H1 (cell line): Measurements from ENCODE around the gene GNB3. TPM values are rescaled to one million over a fixed set of nuclear protein-coding genes. Genes with fewer than 3 reads are reported as not detected.

Experiments
- CBX8 ChIP-seq: fragments of 300-800, 300-1000 bp; sonication (generic); IDR thresholded peaks from 2 replicates; pipeline ENCODE4 v1.7.1; 2016; ENCODE audit warnings: low read depth, low read length, borderline replicate concordance
- CEBPB ChIP-seq: IDR thresholded peaks from 2 replicates; pipeline ENCODE4 v1.6.1; 2012; ENCODE audit warnings: low read depth, low read length
- CHD2 ChIP-seq: IDR thresholded peaks from 2 replicates; pipeline ENCODE4 v1.6.1; 2012; ENCODE audit warnings: low read length, improper control_type of control experiment
- CREB1 ChIP-seq: IDR thresholded peaks from 2 replicates; pipeline ENCODE4 v1.6.1; 2012; ENCODE audit warnings: inconsistent platforms
- GABPA ChIP-seq: IDR thresholded peaks from 2 replicates; pipeline ENCODE4 v1.6.1; 2011; ENCODE audit warnings: mild to moderate bottlenecking, low read length, moderate library complexity, borderline replicate concordance; ENCODE audit not compliant: insufficient read depth
- KDM4A ChIP-seq: IDR thresholded peaks from one replicate; pipeline ENCODE4 v1.7.1; 2012; ENCODE audit warnings: low read depth, mild to moderate bottlenecking, moderate library complexity, low read length, inconsistent platforms; ENCODE audit not compliant: severe bottlenecking
- MAX ChIP-seq: IDR thresholded peaks from 2 replicates; pipeline ENCODE4 v1.6.1; 2012; ENCODE audit warnings: inconsistent platforms
- NRF1 ChIP-seq: IDR thresholded peaks from 2 replicates; pipeline ENCODE4 v1.6.1; 2011; ENCODE audit warnings: mild to moderate bottlenecking, low read depth, low read length, improper control_type of control experiment
- PHF8 ChIP-seq: fragments of 200-600 bp; sonication (generic); conservative IDR thresholded peaks from 2 replicates; pipeline ENCODE4 v1.7.1; 2012; ENCODE audit warnings: low read depth, mild to moderate bottlenecking, inconsistent platforms, low read length, moderate library complexity
- POU5F1 ChIP-seq: IDR thresholded peaks from 2 replicates; pipeline ENCODE4 v1.6.1; 2011; ENCODE audit warnings: low read depth, mild to moderate bottlenecking, low read length, moderate library complexity
- RBBP5 ChIP-seq: IDR thresholded peaks from 2 replicates; pipeline ENCODE4 v1.7.1; 2012; ENCODE audit warnings: low read depth, mild to moderate bottlenecking, inconsistent platforms, low read length, moderate library complexity, borderline replicate concordance
- RFX5 ChIP-seq: IDR thresholded peaks from 2 replicates; pipeline ENCODE4 v1.6.1; 2011; ENCODE audit warnings: low read depth, low read length, improper control_type of control experiment, borderline replicate concordance
- SIN3A ChIP-seq, 2 experiments: IDR thresholded peaks in 1 of 2; conservative IDR thresholded peaks in 1 of 2; 2 replicates each; pipeline ENCODE4 v1.6.1; 2011 to 2012; ENCODE audit warnings: low read length in 2 of 2, improper control_type of control experiment in 1 of 2, low read depth in 1 of 2, mild to moderate bottlenecking in 1 of 2
- SIRT6 ChIP-seq: IDR thresholded peaks from one replicate; pipeline ENCODE4 v1.7.1; 2012; ENCODE audit warnings: low read length, inconsistent platforms
- SP1 ChIP-seq: IDR thresholded peaks from 2 replicates; pipeline ENCODE4 v1.6.1; 2011; ENCODE audit warnings: low read depth, low read length
- SP4 ChIP-seq: IDR thresholded peaks from 2 replicates; pipeline ENCODE4 v1.6.1; 2012; ENCODE audit warnings: low read length, inconsistent platforms
- TAF1 ChIP-seq: IDR thresholded peaks from 2 replicates; pipeline ENCODE4 v1.6.1; 2011; ENCODE audit warnings: mild to moderate bottlenecking, low read depth, low read length
- TBP ChIP-seq: IDR thresholded peaks from 2 replicates; pipeline ENCODE4 v1.6.1; 2011; ENCODE audit warnings: low read depth, low read length, improper control_type of control experiment
- ZNF274 ChIP-seq: IDR thresholded peaks from 2 replicates; pipeline ENCODE4 v1.7.0; 2012; ENCODE audit warnings: low read length, borderline replicate concordance; ENCODE audit errors: extremely low read depth
- polyA plus RNA-seq, 7 experiments: library from polyadenylated mRNA; depleted of rRNA in 3 of 7; stranded (reverse) in 5 of 7; unstranded in 2 of 7; fragments of >200 nt in 5 of 7; fragments of 200-250 nt in 2 of 7; gene quantifications; 1 replicate in 5 of 7; 2 replicates in 1 of 7; 4 replicates in 1 of 7; pipeline versions ENCODE4 v1.2.1 to v1.2.3, GENCODE V29; 2011 to 2013; ENCODE audit warnings: missing spikeins in 2 of 7, mixed read lengths in 2 of 7
- total RNA-seq: library from RNA; stranded (reverse); fragmentation: NEBNext Ultra II Directional; extraction: Animal tissue kit (Norgen Biotek cat#: 25700); gene quantifications from 2 replicates; pipeline ENCODE4 v1.2.1, GENCODE V29; 2021
- TF ChIP-seq, protein P1 (sequence below): IDR thresholded peaks from 2 replicates; pipeline ENCODE4 v1.6.1; 2011; ENCODE audit warnings: low read depth, mild to moderate bottlenecking, low read length; ENCODE audit not compliant: insufficient read depth
- TF ChIP-seq, protein P2 (sequence below), 3 experiments: IDR thresholded peaks; 1 replicate in 2 of 3; 2 replicates in 1 of 3; pipeline versions ENCODE4 v1.5.1 to v1.6.1; 2011; ENCODE audit warnings: low read length in 3 of 3, mild to moderate bottlenecking in 3 of 3, inconsistent platforms in 2 of 3, low read depth in 1 of 3, moderate library complexity in 1 of 3; ENCODE audit not compliant: insufficient read depth in 1 of 3; ENCODE audit errors: control extremely low read depth in 1 of 3

The GNB3 gene
- total and polyA plus RNA-seq, 2 of the 8 experiments (the other 6 are each of a cell fraction or from before 2014, with no cell fraction given): 9.9 TPM

DNA sequence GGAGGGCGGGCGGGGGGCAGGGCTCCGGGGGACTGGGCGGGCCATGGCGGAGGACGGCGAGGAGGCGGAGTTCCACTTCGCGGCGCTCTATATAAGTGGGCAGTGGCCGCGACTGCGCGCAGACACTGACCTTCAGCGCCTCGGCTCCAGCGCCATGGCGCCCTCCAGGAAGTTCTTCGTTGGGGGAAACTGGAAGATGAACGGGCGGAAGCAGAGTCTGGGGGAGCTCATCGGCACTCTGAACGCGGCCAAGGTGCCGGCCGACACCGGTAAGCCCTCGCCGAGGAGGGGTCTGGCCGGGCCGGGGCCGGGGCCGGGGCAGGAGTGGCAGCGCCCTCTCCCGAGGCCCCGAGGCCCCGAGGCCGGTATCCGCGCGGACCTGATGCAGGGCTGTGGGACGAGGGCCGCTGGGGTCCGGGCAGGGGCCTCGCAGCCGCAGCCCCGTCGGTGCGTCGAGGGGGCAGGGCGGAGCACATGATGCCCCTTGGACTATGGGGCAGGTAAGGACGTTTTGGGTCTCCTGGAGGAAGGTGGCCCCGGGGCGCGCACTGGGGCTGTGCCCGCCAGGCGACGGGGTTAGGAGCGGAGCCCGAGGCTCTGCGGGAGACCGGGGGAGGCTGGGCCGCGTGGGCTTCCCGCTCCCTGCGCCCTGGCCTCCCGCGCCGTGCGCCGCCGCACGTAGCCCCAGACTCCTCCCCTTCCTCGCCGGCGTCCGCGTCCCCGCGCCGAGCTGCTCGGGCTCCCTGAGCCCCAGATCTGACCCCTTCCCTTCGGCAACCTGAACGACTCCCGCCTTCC is 26.9 kb downstream of the GNB3 start, which contains the start of gene TPI1 (continued):
- no peak for TF ChIP-seq GABPA
- TF ChIP-seq TAF1: peak; percentile 97
- no peak for TF ChIP-seq RBBP5
- peak; percentile 52; the same call in 1 of the 2 replicates for TF ChIP-seq MAX
- no peak for TF ChIP-seq NRF1
- TF ChIP-seq, protein P1, sequence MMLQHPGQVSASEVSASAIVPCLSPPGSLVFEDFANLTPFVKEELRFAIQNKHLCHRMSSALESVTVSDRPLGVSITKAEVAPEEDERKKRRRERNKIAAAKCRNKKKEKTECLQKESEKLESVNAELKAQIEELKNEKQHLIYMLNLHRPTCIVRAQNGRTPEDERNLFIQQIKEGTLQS: no peak
- no peak for TF ChIP-seq CEBPB
- TF ChIP-seq TBP: peak; percentile 96
- TF ChIP-seq, protein P2, sequence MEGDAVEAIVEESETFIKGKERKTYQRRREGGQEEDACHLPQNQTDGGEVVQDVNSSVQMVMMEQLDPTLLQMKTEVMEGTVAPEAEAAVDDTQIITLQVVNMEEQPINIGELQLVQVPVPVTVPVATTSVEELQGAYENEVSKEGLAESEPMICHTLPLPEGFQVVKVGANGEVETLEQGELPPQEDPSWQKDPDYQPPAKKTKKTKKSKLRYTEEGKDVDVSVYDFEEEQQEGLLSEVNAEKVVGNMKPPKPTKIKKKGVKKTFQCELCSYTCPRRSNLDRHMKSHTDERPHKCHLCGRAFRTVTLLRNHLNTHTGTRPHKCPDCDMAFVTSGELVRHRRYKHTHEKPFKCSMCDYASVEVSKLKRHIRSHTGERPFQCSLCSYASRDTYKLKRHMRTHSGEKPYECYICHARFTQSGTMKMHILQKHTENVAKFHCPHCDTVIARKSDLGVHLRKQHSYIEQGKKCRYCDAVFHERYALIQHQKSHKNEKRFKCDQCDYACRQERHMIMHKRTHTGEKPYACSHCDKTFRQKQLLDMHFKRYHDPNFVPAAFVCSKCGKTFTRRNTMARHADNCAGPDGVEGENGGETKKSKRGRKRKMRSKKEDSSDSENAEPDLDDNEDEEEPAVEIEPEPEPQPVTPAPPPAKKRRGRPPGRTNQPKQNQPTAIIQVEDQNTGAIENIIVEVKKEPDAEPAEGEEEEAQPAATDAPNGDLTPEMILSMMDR (IDR thresholded peaks at IDR 0.05; ENCODE audit: control extremely low read depth in 1 of 3, insufficient read depth in 1 of 3, low read depth in 1 of 3, low read length in 3 of 3): no peak
- peak; percentile 94 for TF ChIP-seq PHF8
- no peak for TF ChIP-seq CREB1
- no peak for TF ChIP-seq CHD2
- TF ChIP-seq RFX5: no peak
- no peak for TF ChIP-seq POU5F1
- no peak for TF ChIP-seq SIRT6
- TF ChIP-seq KDM4A: no peak
- TF ChIP-seq SP1: peak; percentile 47; the same call in 1 of the 2 replicates
- TF ChIP-seq SIN3A (conservative IDR thresholded peaks at IDR 0.05 in 1 of 2, IDR thresholded peaks at IDR 0.05 in 1 of 2; ENCODE audit: low read depth in 1 of 2, low read length in 2 of 2): peak in 1 of 2 experiments; percentile 11; a peak in 1 of 4 replicates
- TF ChIP-seq ZNF274: no peak
- TF ChIP-seq CBX8: no peak
- no peak; the same call in 1 of the 2 replicates for TF ChIP-seq SP4
